Peyer's patch (tissue), 4 donors: ENCODE measurements around the gene NFIX. TPM values are rescaled to one million over a fixed set of nuclear protein-coding genes. Genes with fewer than 3 reads are reported as not detected.

Source experiments
- DNase-seq, 3 donors: peaks; one replicate each; pipeline ENCODE4 v3.0.0-alpha.2; 2017 to 2019
- H3K27ac ChIP-seq, 4 donors: fragments of 200-600 bp; sonication (generic); one replicate each; pipeline ENCODE4 v1.5.1; 2016 to 2019
- H3K27me3 ChIP-seq, 2 donors: fragments of 200-600 bp; sonication (generic); one replicate each; pipeline ENCODE4 v1.5.1; 2019
- H3K36me3 ChIP-seq, 3 donors: fragments of 200-600 bp; sonication (generic); one replicate each; pipeline ENCODE4 v1.5.1; 2016 to 2019
- H3K4me1 ChIP-seq, 4 donors: fragments of 200-600 bp; sonication (generic); one replicate each; pipeline ENCODE4 v1.5.1; 2016 to 2019
- H3K4me3 ChIP-seq, 4 donors: fragments of 200-600 bp; sonication (generic); 1 replicate in 3 of 4; 2 replicates in 1 of 4; pipeline ENCODE4 v1.5.1; 2016 to 2019; ENCODE audit warnings: mild to moderate bottlenecking in 1 of 4
- H3K9me3 ChIP-seq, 4 donors: fragments of 200-600 bp; sonication (generic); one replicate each; pipeline ENCODE4 v1.5.1; 2016 to 2019; ENCODE audit warnings: mild to moderate bottlenecking in 1 of 4
- CTCF ChIP-seq, 6 experiments: fragments of 450-650 bp in 4 of 6; fragments of 200-600 bp in 2 of 6; sonication (generic) in 1 of 6; IDR thresholded peaks; one replicate each; pipeline ENCODE4 v1.5.1; 2017 to 2019; ENCODE audit warnings: antibody characterized with exemption in 6 of 6, mild to moderate bottlenecking in 3 of 6, moderate library complexity in 1 of 6
- POLR2A ChIP-seq, 2 donors: fragments of 450-650 bp; IDR thresholded peaks; one replicate each; pipeline ENCODE4 v1.5.1; 2017; ENCODE audit warnings: antibody characterized with exemption in 2 of 2, mild to moderate bottlenecking in 2 of 2, moderate library complexity in 2 of 2
- total RNA-seq, 4 donors: library from RNA; depleted of rRNA; stranded (reverse); fragments of >200 nt; gene quantifications; one replicate each; pipeline ENCODE4 v1.1.0, GENCODE V29; 2016

The NFIX gene
- total RNA-seq, 4 donors from 2014 or later, result 13.5 to 56.9 (median 40.0) TPM

DNA sequence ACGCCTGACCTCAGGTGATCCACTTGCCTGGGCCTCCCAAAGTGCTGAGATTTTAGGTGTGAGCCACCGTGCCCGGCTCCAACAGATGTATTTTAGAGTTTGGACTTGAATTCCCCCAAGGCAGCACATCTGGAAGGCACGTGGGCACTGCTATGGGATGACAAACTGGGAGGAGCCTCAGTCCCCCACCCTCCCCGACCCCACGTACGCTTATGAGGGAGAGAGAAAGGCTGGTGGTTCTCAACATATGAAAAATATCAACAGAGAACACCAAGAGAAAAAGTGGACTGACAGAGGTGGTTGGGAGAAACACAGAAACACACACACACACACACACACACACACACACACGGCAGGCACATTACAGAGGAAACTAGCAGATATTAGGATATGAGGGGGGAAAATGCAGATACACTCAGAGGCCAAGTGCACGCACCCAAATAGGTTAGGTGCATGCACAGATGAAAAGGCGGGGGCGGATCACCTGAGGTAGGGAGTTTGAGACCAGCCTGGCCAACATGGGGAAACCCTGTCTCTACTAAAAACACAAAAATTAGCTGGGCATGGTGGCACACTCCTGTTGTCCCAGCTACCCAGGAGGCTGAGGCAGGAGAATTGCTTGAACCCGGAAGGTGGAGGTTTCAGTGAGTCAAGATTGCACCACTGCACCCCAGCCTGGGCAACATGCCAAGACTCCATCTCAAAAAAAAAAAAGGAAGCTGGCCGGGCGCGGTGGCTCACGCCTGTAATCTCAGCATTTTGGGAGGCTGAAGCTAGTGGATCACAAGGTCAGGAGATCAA, 151.7 kb downstream of the NFIX start:
- peaks cover 0 to 17% (median 2%) of the 10 kb centered on the region in 4 donors for H3K4me1 ChIP-seq
- no peak for TF ChIP-seq POLR2A (IDR thresholded peaks at IDR 0.05)
- TF ChIP-seq CTCF (IDR thresholded peaks at IDR 0.05), result no peak

More for the DNA sequence above, 151.7 kb downstream of the NFIX start:
- Histone ChIP-seq H3K9me3 (no peaks in the 10 kb centered on the region), H3K4me3 (no peak overlapping the region), H3K27ac (no peak overlapping the region), H3K36me3 (peaks cover 0 to 22% (median 0%) of the 10 kb centered on the region in 3 donors), H3K27me3 (no peaks in the 10 kb centered on the region)
- DNase-seq, result peak in 1 of 3 donors; percentile 55

Other genes with a start within 250 kb of the NFIX start
- 10 to 100 TPM in 3 of 4 donors, not detected in 1; 20.5 to 82.0 (median 40.6) TPM for gene BEST2, start 243.7 kb upstream of the NFIX start, total RNA-seq
- 100 to 1,000 TPM; 193 to 379 (median 285) TPM for gene HOOK2, start 219.9 kb upstream of the NFIX start, total RNA-seq
- gene JUNB, start 204.0 kb upstream of the NFIX start, total RNA-seq, result 100 to 1,000 TPM; 111 to 324 (median 152) TPM
- 100 to 1,000 TPM; 150 to 461 (median 375) TPM for gene PRDX2, start 193.7 kb upstream of the NFIX start, total RNA-seq
- gene THSD8, start 193.4 kb upstream of the NFIX start, total RNA-seq, result not detected
- 10 to 100 TPM in 2 of 4 donors, 1 to 10 TPM in 2; 5.9 to 24.8 (median 9.4) TPM for gene RNASEH2A, start 188.9 kb upstream of the NFIX start, total RNA-seq
- not detected for gene RTBDN, start 160.9 kb upstream of the NFIX start, total RNA-seq
- under 1 TPM in 1 of 4 donors, not detected in 3; 0.27 TPM for gene MAST1, start 157.0 kb upstream of the NFIX start, total RNA-seq
- gene DNASE2, start 114.0 kb upstream of the NFIX start, total RNA-seq, result 10 to 100 TPM in 1 of 4 donors, 1 to 10 TPM in 3; 8.9 to 16.5 (median 9.4) TPM
- gene KLF1, start 108.3 kb upstream of the NFIX start, total RNA-seq, result not detected
- gene GCDH, start 104.3 kb upstream of the NFIX start, total RNA-seq, result 10 to 100 TPM; 25.2 to 44.4 (median 32.4) TPM
- gene SYCE2, start 76.2 kb upstream of the NFIX start, total RNA-seq, result not detected
- gene FARSA, start 61.8 kb upstream of the NFIX start, total RNA-seq, result 10 to 100 TPM; 35.4 to 54.5 (median 48.3) TPM
- 100 to 1,000 TPM; 253 to 369 (median 359) TPM for gene CALR, start 56.9 kb upstream of the NFIX start, total RNA-seq
- gene RAD23A, start 49.6 kb upstream of the NFIX start, total RNA-seq, result 10 to 100 TPM; 54.1 to 86.5 (median 75.3) TPM
- gene GADD45GIP1, start 38.3 kb upstream of the NFIX start, total RNA-seq, result 10 to 100 TPM; 12.5 to 43.7 (median 15.6) TPM
- 1 to 10 TPM in 1 of 4 donors, not detected in 3; 2.1 TPM for gene DAND5, start 25.9 kb upstream of the NFIX start, total RNA-seq
- gene LYL1, start 107.4 kb downstream of the NFIX start, total RNA-seq, result 10 to 100 TPM in 1 of 4 donors, 1 to 10 TPM in 3; 1.2 to 21.5 (median 4.9) TPM
- 10 to 100 TPM; 27.1 to 71.8 (median 28.3) TPM for gene TRMT1, start 121.3 kb downstream of the NFIX start, total RNA-seq
- gene NACC1, start 122.8 kb downstream of the NFIX start, total RNA-seq, result 10 to 100 TPM; 21.5 to 48.0 (median 37.1) TPM
- 100 to 1,000 TPM in 2 of 4 donors, 10 to 100 TPM in 2; 78.1 to 199 (median 107) TPM for gene STX10, start 154.9 kb downstream of the NFIX start, total RNA-seq
- 100 to 1,000 TPM in 1 of 4 donors, 10 to 100 TPM in 3; 72.2 to 229 (median 85.6) TPM for gene IER2, start 154.9 kb downstream of the NFIX start, total RNA-seq